MM.1S (cell line): ENCODE results near the gene SRGAP3.

ENCODE experiments used
- DNase-seq: peaks from one replicate; pipeline ENCODE4 v3.0.0-alpha.2; 2015
- H2AFZ ChIP-seq: fragments of 300-600 bp; sonication (generic); 2 replicates; pipeline ENCODE4 v1.6.0; 2016; ENCODE audit warnings: antibody characterized with exemption, low read length
- H3F3A ChIP-seq: fragments of 300-600 bp; sonication (generic); 2 replicates; pipeline ENCODE4 v1.6.1; 2016; ENCODE audit warnings: mild to moderate bottlenecking, antibody characterized with exemption, low read length, moderate library complexity, mixed read lengths; ENCODE audit not compliant: insufficient read depth
- H3K27ac ChIP-seq: fragments of 300-600 bp; sonication (generic); 2 replicates; pipeline ENCODE4 v1.5.1; 2016; ENCODE audit warnings: mild to moderate bottlenecking, low read length
- H3K27me3 ChIP-seq: fragments of 300-600 bp; sonication (generic); replicated peaks from 2 replicates; pipeline ENCODE4 v1.6.0; 2016; ENCODE audit warnings: low read length; ENCODE audit not compliant: insufficient read depth
- H3K36me3 ChIP-seq: fragments of 300-600 bp; sonication (generic); replicated peaks from 2 replicates; pipeline ENCODE4 v1.6.1; 2016; ENCODE audit warnings: mild to moderate bottlenecking, low read length, mixed read lengths; ENCODE audit not compliant: insufficient read depth
- H3K4me1 ChIP-seq: fragments of 300-600 bp; sonication (generic); 2 replicates; pipeline ENCODE4 v1.6.1; 2016; ENCODE audit warnings: low read length, mixed read lengths
- H3K4me2 ChIP-seq: fragments of 300-600 bp; sonication (generic); 2 replicates; pipeline ENCODE4 v1.6.0; 2016; ENCODE audit warnings: low read depth, low read length
- H3K4me3 ChIP-seq: fragments of 300-600 bp; sonication (generic); 2 replicates; pipeline ENCODE4 v1.5.1; 2016; ENCODE audit warnings: low read length, mixed read lengths
- H3K79me2 ChIP-seq: fragments of 300-600 bp; sonication (generic); 2 replicates; pipeline ENCODE4 v1.6.1; 2016; ENCODE audit warnings: mixed run types, low read length, mixed read lengths
- H3K9ac ChIP-seq: fragments of 300-600 bp; sonication (generic); 2 replicates; pipeline ENCODE4 v1.6.1; 2016; ENCODE audit warnings: low read length, mixed read lengths
- H3K9me2 ChIP-seq: fragments of 300-600 bp; sonication (generic); replicated peaks from 2 replicates; pipeline ENCODE4 v1.6.1; 2016; ENCODE audit warnings: mild to moderate bottlenecking, low read length, mixed read lengths; ENCODE audit not compliant: insufficient read depth
- H3K9me3 ChIP-seq: fragments of 300-600 bp; sonication (generic); replicated peaks from 2 replicates; pipeline ENCODE4 v1.6.1; 2016; ENCODE audit warnings: mild to moderate bottlenecking, low read length, mixed read lengths; ENCODE audit not compliant: insufficient read depth
- H4K20me1 ChIP-seq: fragments of 300-600 bp; sonication (generic); 2 replicates; pipeline ENCODE4 v1.6.1; 2016; ENCODE audit warnings: mild to moderate bottlenecking, low read length, moderate library complexity, mixed read lengths; ENCODE audit not compliant: insufficient read depth
- EZH2 ChIP-seq: fragments of 300-600 bp; sonication (generic); optimal IDR thresholded peaks from 2 replicates; pipeline ENCODE3; 2017; ENCODE audit warnings: low read depth, mild to moderate bottlenecking, antibody characterized with exemption, low read length, mixed read lengths
- EZH2phosphoT487 ChIP-seq: fragments of 300-600 bp; sonication (generic); IDR thresholded peaks from 2 replicates; pipeline ENCODE4 v1.6.1; 2018; ENCODE audit warnings: antibody characterized with exemption, low read length
- TF ChIP-seq, protein P1 (sequence below): fragments of 300-600 bp; sonication (generic); IDR thresholded peaks from 2 replicates; pipeline ENCODE4 v1.5.1; 2016; ENCODE audit warnings: antibody characterized with exemption, low read length, mixed read lengths

Gene SRGAP3

GRCh38 chr3:8964436-8965370 is 284.7 kb downstream of the SRGAP3 start:
- H3K9me2 ChIP-seq: no peaks in the 10 kb centered on the region
- H3K9ac ChIP-seq: no peak overlapping the region
- TF ChIP-seq EZH2 (no peak), EZH2phosphoT487 (no peak)
- TF ChIP-seq, protein P1, sequence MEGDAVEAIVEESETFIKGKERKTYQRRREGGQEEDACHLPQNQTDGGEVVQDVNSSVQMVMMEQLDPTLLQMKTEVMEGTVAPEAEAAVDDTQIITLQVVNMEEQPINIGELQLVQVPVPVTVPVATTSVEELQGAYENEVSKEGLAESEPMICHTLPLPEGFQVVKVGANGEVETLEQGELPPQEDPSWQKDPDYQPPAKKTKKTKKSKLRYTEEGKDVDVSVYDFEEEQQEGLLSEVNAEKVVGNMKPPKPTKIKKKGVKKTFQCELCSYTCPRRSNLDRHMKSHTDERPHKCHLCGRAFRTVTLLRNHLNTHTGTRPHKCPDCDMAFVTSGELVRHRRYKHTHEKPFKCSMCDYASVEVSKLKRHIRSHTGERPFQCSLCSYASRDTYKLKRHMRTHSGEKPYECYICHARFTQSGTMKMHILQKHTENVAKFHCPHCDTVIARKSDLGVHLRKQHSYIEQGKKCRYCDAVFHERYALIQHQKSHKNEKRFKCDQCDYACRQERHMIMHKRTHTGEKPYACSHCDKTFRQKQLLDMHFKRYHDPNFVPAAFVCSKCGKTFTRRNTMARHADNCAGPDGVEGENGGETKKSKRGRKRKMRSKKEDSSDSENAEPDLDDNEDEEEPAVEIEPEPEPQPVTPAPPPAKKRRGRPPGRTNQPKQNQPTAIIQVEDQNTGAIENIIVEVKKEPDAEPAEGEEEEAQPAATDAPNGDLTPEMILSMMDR: no peak
- no peaks in the 10 kb centered on the region for H3K9me3 ChIP-seq
- H3K4me2 ChIP-seq: no peak overlapping the region
- H3F3A ChIP-seq: no peaks in the 10 kb centered on the region
- H3K4me3 ChIP-seq: no peak overlapping the region
- H4K20me1 ChIP-seq: no peaks in the 10 kb centered on the region
- H3K27me3 ChIP-seq: peaks cover 16% of the 10 kb centered on the region
- no peak for DNase-seq
- peak overlapping the region; percentile 81 for H2AFZ ChIP-seq
- H3K27ac ChIP-seq: no peak overlapping the region
- H3K36me3 ChIP-seq: no peaks in the 10 kb centered on the region
- peaks cover 36% of the 10 kb centered on the region for H3K79me2 ChIP-seq
- peaks cover 11% of the 10 kb centered on the region for H3K4me1 ChIP-seq

GRCh38 chr3:8963137-8963853 is 286.2 kb downstream of the SRGAP3 start, which contains the start of gene RAD18:
TSS of gene RAD18 (minus strand) at chr3:8963472. CDS start at chr3:8963385, 87 bp downstream.
- TF ChIP-seq, protein P1: no peak
- TF ChIP-seq EZH2: no peak
- TF ChIP-seq EZH2phosphoT487: no peak
- Histone ChIP-seq H3K27ac (peak within 1 kb of the TSS; percentile 44; the same call in 1 of the 2 replicates), H3K27me3 (peaks cover 2% of the 10 kb centered on the region), H3F3A (no peaks in the 10 kb centered on the region), H3K4me2 (peak within 1 kb of the TSS; percentile 62), H3K4me3 (peak within 1 kb of the TSS; percentile 82), H3K79me2 (peaks cover 50% of the 10 kb centered on the region), H3K9me2 (no peaks in the 10 kb centered on the region), H3K9ac (peak within 1 kb of the TSS; percentile 76), H3K36me3 (no peaks in the 10 kb centered on the region), H3K4me1 (peaks cover 11% of the 10 kb centered on the region), H2AFZ (peak within 1 kb of the TSS; percentile 81), H4K20me1 (no peaks in the 10 kb centered on the region), H3K9me3 (no peaks in the 10 kb centered on the region)
- DNase-seq: peak; percentile 93

- peak overlapping the region; percentile 44; the same call in 1 of the 2 replicates for H3K27ac ChIP-seq
- H2AFZ ChIP-seq: peak overlapping the region; percentile 54; the same call in 1 of the 2 replicates
Observed at GRCh38 chr3:8962226-8962861, 287.1 kb downstream of the SRGAP3 start.

More at GRCh38 chr3:8962226-8962861, 287.1 kb downstream of the SRGAP3 start:
- Histone ChIP-seq H3K4me1 (peaks cover 11% of the 10 kb centered on the region), H3K4me3 (peak overlapping the region; percentile 82), H4K20me1 (no peaks in the 10 kb centered on the region), H3K36me3 (0 out of 2 replicates have a peak, but pooled peaks cover 2% of the 10 kb centered on the region), H3K79me2 (peaks cover 59% of the 10 kb centered on the region), H3K4me2 (peak overlapping the region; percentile 62), H3K9ac (peak overlapping the region; percentile 76), H3K9me2 (no peaks in the 10 kb centered on the region), H3F3A (no peaks in the 10 kb centered on the region), H3K9me3 (no peaks in the 10 kb centered on the region), H3K27me3 (no peaks in the 10 kb centered on the region)
- peak; percentile 9 for DNase-seq
- TF ChIP-seq EZH2phosphoT487 (no peak), EZH2 (no peak)
- TF ChIP-seq, protein P1: no peak
